ENCODE data around the gene PNMA8B. TPM values are rescaled to one million over a fixed set of nuclear protein-coding genes. Genes with fewer than 3 reads are reported as not detected.
A peak's percentile ranks its signal among the peaks of the same experiment; 100 is the strongest.

PNMA8B gene
- total and polyA plus RNA-seq, 8 donors, result 1.4 to 5.2 (median 3.9) TPM

DNA sequence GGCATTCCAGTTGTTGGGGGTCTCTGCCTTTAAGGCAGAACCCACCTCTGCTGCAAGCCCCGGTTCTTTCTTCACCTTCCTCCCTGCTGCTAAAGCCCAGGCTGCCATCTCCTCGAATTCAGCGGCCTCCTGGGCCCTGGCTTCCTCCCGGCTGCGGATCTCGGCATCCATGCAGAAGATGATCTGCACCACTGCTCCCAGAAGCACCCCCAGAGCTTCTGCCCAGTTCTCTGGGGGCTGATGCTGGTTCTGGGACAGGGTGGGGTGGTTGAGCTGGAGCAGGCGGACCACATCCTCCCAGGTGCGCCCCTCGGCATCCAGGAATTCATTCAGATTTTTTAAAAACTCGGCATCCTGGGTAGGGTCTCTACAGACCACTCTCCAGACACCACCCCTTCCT, 25.3 kb downstream of the PNMA8B start:
- DNase-seq, result no peak

GRCh38 chr19:46469541-46470185, 26.0 kb downstream of the PNMA8B start:
- no peak for DNase-seq
- H3K4me3 ChIP-seq, result no peak overlapping the region
- no peak overlapping the region for H3K27ac ChIP-seq
- no peaks in the 10 kb centered on the region for H3K36me3 ChIP-seq
- H3K27me3 ChIP-seq, result peaks cover 0 to 51% of the 10 kb centered on the region in 2 donors
- TF ChIP-seq CTCF (IDR thresholded peaks at IDR 0.05), result no peak
- intact Hi-C loops (cut with DNase I), result no loop called here
- no peaks in the 10 kb centered on the region for H3K9me3 ChIP-seq
- ATAC-seq, result no peak
- H3K4me1 ChIP-seq, result peaks cover 4% of the 10 kb centered on the region in 2 donors

More for the DNA sequence above, 25.3 kb downstream of the PNMA8B start:
- no peak for ATAC-seq
- no peak overlapping the region for H3K27ac ChIP-seq
- H3K4me1 ChIP-seq, result peaks cover 4% of the 10 kb centered on the region in 2 donors
- intact Hi-C loops (cut with DNase I), result no loop called here
- H3K27me3 ChIP-seq, result peaks cover 0 to 58% of the 10 kb centered on the region in 2 donors
- no peak overlapping the region for H3K4me3 ChIP-seq
- no peak for TF ChIP-seq CTCF (IDR thresholded peaks at IDR 0.05)
- H3K36me3 ChIP-seq, result no peaks in the 10 kb centered on the region
- no peaks in the 10 kb centered on the region for H3K9me3 ChIP-seq

DNA sequence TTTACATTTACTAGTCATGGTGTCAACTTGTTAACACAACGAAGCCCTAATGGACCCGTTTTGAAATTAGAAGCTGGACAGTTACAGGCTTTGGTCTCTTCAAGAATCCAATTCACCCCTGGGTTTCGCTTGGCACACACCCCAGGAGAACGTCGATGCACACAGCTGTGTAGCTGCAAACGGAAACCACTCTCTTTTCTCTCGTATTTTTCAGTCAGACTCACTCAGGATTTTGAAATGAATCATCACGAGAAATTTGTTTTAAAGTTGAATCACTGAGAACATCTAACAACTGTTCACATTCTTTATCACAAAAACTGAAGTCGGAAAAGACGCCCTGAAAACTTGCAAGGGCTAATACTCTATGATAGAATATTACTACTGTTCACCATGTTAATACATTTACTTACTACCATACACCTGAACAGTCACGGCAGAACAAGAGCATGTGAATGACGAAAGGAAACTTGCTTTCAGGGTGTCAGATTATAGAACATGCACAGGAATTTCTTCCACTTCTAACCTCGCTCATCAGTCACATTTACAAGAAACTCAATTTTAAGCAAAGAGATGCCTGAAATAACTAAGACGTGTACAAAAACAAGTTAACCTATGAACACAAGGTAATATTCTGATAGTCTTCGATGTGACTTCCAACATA, 29.0 kb downstream of the PNMA8B start:
- no peaks in the 10 kb centered on the region for H3K36me3 ChIP-seq
- TF ChIP-seq CTCF (IDR thresholded peaks at IDR 0.05), result no peak
- peak in 1 of 4 donors; percentile 56 for DNase-seq
- no peaks in the 10 kb centered on the region for H3K9me3 ChIP-seq
- peaks cover 0 to 4% of the 10 kb centered on the region in 2 donors for H3K4me1 ChIP-seq
- H3K27me3 ChIP-seq, result peaks cover 0 to 29% of the 10 kb centered on the region in 2 donors
- ATAC-seq, result no peak
- H3K4me3 ChIP-seq, result no peak overlapping the region
- intact Hi-C loops (cut with DNase I), result no loop called here
- H3K27ac ChIP-seq, result peak overlapping the region in 1 of 2 donors; percentile 19

GRCh38 chr19:46463516-46463915, 32.2 kb downstream of the PNMA8B start:
- H3K4me1 ChIP-seq, result no peaks in the 10 kb centered on the region
- intact Hi-C loops (cut with DNase I), result no loop called here
- peaks cover 0 to 16% of the 10 kb centered on the region in 2 donors for H3K27me3 ChIP-seq
- no peaks in the 10 kb centered on the region for H3K36me3 ChIP-seq
- no peak overlapping the region for H3K27ac ChIP-seq
- DNase-seq, result no peak
- TF ChIP-seq CTCF (IDR thresholded peaks at IDR 0.05), result no peak
- H3K4me3 ChIP-seq, result no peak overlapping the region
- ATAC-seq, result no peak
- H3K9me3 ChIP-seq, result no peaks in the 10 kb centered on the region

- H3K4me1 ChIP-seq, result no peaks in the 10 kb centered on the region
- H3K27ac ChIP-seq, result no peak overlapping the region
- intact Hi-C loops (cut with DNase I), result no loop called here
- DNase-seq, result no peak
- peaks cover 0 to 24% of the 10 kb centered on the region in 2 donors for H3K27me3 ChIP-seq
- ATAC-seq, result no peak
- no peaks in the 10 kb centered on the region for H3K36me3 ChIP-seq
- H3K4me3 ChIP-seq, result no peak overlapping the region
- no peak for TF ChIP-seq CTCF (IDR thresholded peaks at IDR 0.05)
- no peaks in the 10 kb centered on the region for H3K9me3 ChIP-seq
Observed at GRCh38 chr19:46461537-46461936, 34.1 kb downstream of the PNMA8B start.
